Measurements from ENCODE around the gene GP1BB. TPM values are rescaled to one million over a fixed set of nuclear protein-coding genes. Genes with fewer than 3 reads are reported as not detected.

GP1BB gene
- total RNA-seq, 1 experiment from 2014 or later, result 8.5 TPM

- no peak for DNase-seq (ENCODE audit: low spot score)
Measured at GRCh38 chr22:19727310-19728150, 4.2 kb downstream of the GP1BB start.

- no peak for DNase-seq (ENCODE audit: low spot score)
Measured at GRCh38 chr22:19728271-19728670, 4.9 kb downstream of the GP1BB start.

GRCh38 chr22:19728836-19729235, 5.5 kb downstream of the GP1BB start:
- no peak for DNase-seq (ENCODE audit: low spot score)

- DNase-seq (ENCODE audit: low spot score), result no peak
Measured at GRCh38 chr22:19729507-19729906, 6.2 kb downstream of the GP1BB start.

GRCh38 chr22:19730198-19730597, 6.9 kb downstream of the GP1BB start:
- DNase-seq (ENCODE audit: low spot score), result no peak

GRCh38 chr22:19730655-19731360, 7.5 kb downstream of the GP1BB start:
- peak; percentile 56 for DNase-seq (ENCODE audit: low spot score)

- no peak for DNase-seq (ENCODE audit: low spot score)
Measured at GRCh38 chr22:19731361-19732135, 8.2 kb downstream of the GP1BB start.

GRCh38 chr22:19732403-19733113, 9.2 kb downstream of the GP1BB start:
- no peak for DNase-seq (ENCODE audit: low spot score)

- DNase-seq (ENCODE audit: low spot score), result no peak
Measured at GRCh38 chr22:19733755-19734154, 10.4 kb downstream of the GP1BB start.

- DNase-seq (ENCODE audit: low spot score), result no peak
Measured at GRCh38 chr22:19734163-19734562, 10.8 kb downstream of the GP1BB start.

GRCh38 chr22:19734837-19735382, 11.6 kb downstream of the GP1BB start:
- no peak for DNase-seq (ENCODE audit: low spot score)

- no peak for DNase-seq (ENCODE audit: low spot score)
Measured at GRCh38 chr22:19735665-19736510, 12.5 kb downstream of the GP1BB start.

GRCh38 chr22:19737846-19738663, 14.7 kb downstream of the GP1BB start:
- DNase-seq (ENCODE audit: low spot score), result no peak

GRCh38 chr22:19738664-19739447, 15.5 kb downstream of the GP1BB start:
- no peak for DNase-seq (ENCODE audit: low spot score)

- no peak for DNase-seq (ENCODE audit: low spot score)
Measured at GRCh38 chr22:19739448-19739895, 16.1 kb downstream of the GP1BB start.

GRCh38 chr22:19739911-19740449, 16.6 kb downstream of the GP1BB start:
- no peak for DNase-seq (ENCODE audit: low spot score)

- DNase-seq (ENCODE audit: low spot score), result no peak
Measured at GRCh38 chr22:19740586-19740985, 17.2 kb downstream of the GP1BB start.

GRCh38 chr22:19741053-19741452, 17.7 kb downstream of the GP1BB start:
- no peak for DNase-seq (ENCODE audit: low spot score)

All from A172 (cell line).